Esophagus squamous epithelium (tissue), 5 donors: ENCODE data around the gene MYBPC3. TPM values are rescaled to one million over a fixed set of nuclear protein-coding genes. Genes with fewer than 3 reads are reported as not detected.

Experiments used
- DNase-seq: peaks from one replicate; lab custom pipeline; 2025; lab: John Stamatoyannopoulos, UW
- H3K27ac ChIP-seq, 4 donors: fragments of 200-600 bp; sonication (generic); one replicate each; pipeline ENCODE4 v1.5.1; 2016 to 2019; ENCODE audit warnings: mild to moderate bottlenecking in 1 of 4
- H3K27me3 ChIP-seq, 4 donors: fragments of 200-600 bp; sonication (generic); 1 replicate in 3 of 4; 2 replicates in 1 of 4; pipeline versions ENCODE4 v1.5.1 to v1.6.0; 2017 to 2021; ENCODE audit warnings: antibody characterized with exemption in 1 of 4
- H3K36me3 ChIP-seq, 3 donors: fragments of 200-600 bp; sonication (generic); one replicate each; pipeline ENCODE4 v1.5.1; 2016 to 2019
- H3K4me1 ChIP-seq, 3 donors: fragments of 200-600 bp; sonication (generic); one replicate each; pipeline ENCODE4 v1.5.1; 2017 to 2019
- H3K4me3 ChIP-seq, 4 donors: fragments of 200-600 bp; sonication (generic); 1 replicate in 3 of 4; 2 replicates in 1 of 4; pipeline ENCODE4 v1.5.1; 2016 to 2019; ENCODE audit warnings: mild to moderate bottlenecking in 2 of 4, moderate library complexity in 1 of 4
- H3K9me3 ChIP-seq, 3 donors: fragments of 200-600 bp; sonication (generic); one replicate each; pipeline ENCODE4 v1.5.1; 2016 to 2019
- POLR2A ChIP-seq, 4 donors: fragments of 450-650 bp; IDR thresholded peaks; one replicate each; pipeline ENCODE4 v1.6.1; 2017; ENCODE audit warnings: antibody characterized with exemption in 4 of 4, mild to moderate bottlenecking in 4 of 4, moderate library complexity in 3 of 4
- WGBS, 2 donors: methylation state at CpG; one replicate each; pipeline ENCODE4 v1.1.5; 2018; 5-methylcytosine and 5-hydroxymethylcytosine counted together
- intact Hi-C: fragments of 100-400 bp; cut with DNase I; formaldehyde crosslinking; loops from one replicate; pipeline ENCODE4 v1.15.0; 2022
- total RNA-seq, 4 donors: library from RNA; depleted of rRNA; stranded (reverse); fragments of >200 nt; gene quantifications; one replicate each; pipeline ENCODE4 v1.1.0, GENCODE V29; 2016
- TF ChIP-seq, protein P1 (sequence below), 6 experiments: fragments of 450-650 bp in 4 of 6; fragments of 200-600 bp in 2 of 6; sonication (generic) in 2 of 6; IDR thresholded peaks; one replicate each; pipeline ENCODE4 v1.5.1; 2016 to 2019; ENCODE audit warnings: antibody characterized with exemption in 6 of 6, mild to moderate bottlenecking in 4 of 6, moderate library complexity in 4 of 6
- donor health status: DM: yes; HTN: yes; CAD: no.

MYBPC3 gene
- total RNA-seq, 4 donors from 2014 or later, result 0.08 TPM; not detected in 3

DNA sequence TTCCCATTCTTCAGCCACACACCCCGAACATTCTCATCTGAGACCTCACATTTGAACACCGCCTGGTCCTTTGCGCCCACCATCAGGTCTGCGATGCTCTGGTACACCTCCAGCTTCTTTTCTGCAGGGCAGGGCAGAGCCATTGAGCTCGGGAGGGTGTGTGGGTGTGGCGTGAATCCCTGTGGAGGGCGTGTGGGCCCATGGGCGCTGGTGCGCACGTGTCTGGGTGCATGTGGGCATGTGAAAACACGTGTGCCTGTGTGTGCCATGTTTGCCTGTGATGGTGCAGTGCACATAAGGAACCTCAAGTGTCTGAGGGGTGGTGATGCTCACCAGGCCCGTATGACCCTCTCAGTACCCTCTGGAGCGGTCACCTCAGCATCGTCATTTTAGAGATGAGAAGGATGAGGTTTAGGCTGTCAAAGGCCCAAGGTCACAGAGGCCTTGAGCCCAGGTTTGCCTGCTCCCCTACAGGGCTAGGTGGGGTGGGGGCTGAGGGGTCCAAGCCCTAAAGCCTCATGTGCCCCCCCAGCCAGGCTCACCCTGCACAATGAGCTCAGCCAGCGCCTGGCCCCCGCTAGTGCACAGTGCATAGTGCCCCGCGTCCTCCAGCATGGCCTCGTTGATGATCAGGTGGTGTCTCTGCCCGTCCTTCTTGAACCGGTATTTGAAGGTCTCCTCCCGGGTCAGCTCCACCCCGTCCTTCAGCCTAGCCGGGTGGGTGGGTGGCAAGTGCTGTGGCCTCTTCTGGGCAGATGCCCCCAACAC is 10.3 kb downstream of the MYBPC3 start:
- Histone ChIP-seq H3K36me3 (no peaks in the 10 kb centered on the region), H3K27me3 (peaks cover 0 to 11% (median 0%) of the 10 kb centered on the region in 4 donors), H3K9me3 (no peaks in the 10 kb centered on the region), H3K27ac (no peak overlapping the region), H3K4me3 (no peak overlapping the region), H3K4me1 (no peaks in the 10 kb centered on the region)
- 78 to 92% methylated on average over 7 to 19 of the region's 24 CpGs for WGBS, 2 donors
- DNase-seq, result no peak
- no peak for TF ChIP-seq POLR2A (IDR thresholded peaks at IDR 0.05)
- TF ChIP-seq, protein P1, sequence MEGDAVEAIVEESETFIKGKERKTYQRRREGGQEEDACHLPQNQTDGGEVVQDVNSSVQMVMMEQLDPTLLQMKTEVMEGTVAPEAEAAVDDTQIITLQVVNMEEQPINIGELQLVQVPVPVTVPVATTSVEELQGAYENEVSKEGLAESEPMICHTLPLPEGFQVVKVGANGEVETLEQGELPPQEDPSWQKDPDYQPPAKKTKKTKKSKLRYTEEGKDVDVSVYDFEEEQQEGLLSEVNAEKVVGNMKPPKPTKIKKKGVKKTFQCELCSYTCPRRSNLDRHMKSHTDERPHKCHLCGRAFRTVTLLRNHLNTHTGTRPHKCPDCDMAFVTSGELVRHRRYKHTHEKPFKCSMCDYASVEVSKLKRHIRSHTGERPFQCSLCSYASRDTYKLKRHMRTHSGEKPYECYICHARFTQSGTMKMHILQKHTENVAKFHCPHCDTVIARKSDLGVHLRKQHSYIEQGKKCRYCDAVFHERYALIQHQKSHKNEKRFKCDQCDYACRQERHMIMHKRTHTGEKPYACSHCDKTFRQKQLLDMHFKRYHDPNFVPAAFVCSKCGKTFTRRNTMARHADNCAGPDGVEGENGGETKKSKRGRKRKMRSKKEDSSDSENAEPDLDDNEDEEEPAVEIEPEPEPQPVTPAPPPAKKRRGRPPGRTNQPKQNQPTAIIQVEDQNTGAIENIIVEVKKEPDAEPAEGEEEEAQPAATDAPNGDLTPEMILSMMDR (IDR thresholded peaks at IDR 0.05), result no peak
- intact Hi-C loops, result loop anchor here (10.0 kb wide), 1 partner anchor 457 kb away; no protein-coding TSS in a partner anchor

DNA sequence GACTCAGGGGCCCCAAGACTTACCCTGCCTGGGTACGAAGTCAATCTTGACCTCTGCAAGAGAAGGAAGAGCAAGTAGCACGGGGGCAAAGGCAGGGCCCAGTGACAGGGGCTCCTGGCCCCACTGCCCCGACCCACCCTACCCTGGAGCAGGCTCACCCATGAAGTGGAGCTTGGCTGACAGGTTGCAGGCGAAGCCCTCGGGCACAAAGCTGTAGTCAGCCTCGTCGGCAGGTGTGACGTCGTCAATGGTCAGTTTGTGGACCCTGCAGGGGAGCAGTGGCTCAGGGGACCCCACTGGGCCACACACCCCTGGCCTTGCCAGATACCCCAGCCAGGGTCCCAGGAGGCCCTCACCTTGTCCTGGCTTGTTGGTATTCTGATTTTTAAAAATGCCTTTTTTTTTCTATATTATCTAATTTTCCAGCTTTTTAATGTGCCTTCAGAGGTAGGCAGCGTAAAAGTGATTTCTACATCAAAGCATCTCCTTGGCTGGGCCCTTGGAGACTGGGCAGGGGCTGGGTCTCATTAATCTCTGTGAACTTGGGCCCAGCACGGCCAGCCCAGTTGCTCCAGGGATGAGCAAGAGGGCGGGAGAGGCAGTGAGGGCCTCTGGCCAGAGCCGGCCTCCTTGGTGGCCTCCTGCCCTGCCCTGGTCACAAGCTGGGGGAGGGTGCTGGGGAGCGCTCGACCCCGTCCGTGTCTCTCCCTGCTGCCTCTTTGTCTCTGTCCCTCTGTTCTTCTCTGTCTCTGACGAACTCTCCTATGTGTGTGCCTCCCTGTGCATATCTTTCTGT is 11.3 kb downstream of the MYBPC3 start:
- 58 to 68% methylated on average over 6 to 8 of the region's 18 CpGs for WGBS, 2 donors
- H3K27ac ChIP-seq, result no peak overlapping the region
- H3K9me3 ChIP-seq, result no peaks in the 10 kb centered on the region
- no peak overlapping the region for H3K4me3 ChIP-seq
- intact Hi-C loops, result loop anchor here (10.0 kb wide), 1 partner anchor 456 kb away; no protein-coding TSS in a partner anchor
- H3K36me3 ChIP-seq, result no peaks in the 10 kb centered on the region
- peaks cover 0 to 8% (median 0%) of the 10 kb centered on the region in 4 donors for H3K27me3 ChIP-seq
- no peak for DNase-seq
- no peaks in the 10 kb centered on the region for H3K4me1 ChIP-seq
- TF ChIP-seq, protein P1 (IDR thresholded peaks at IDR 0.05), result no peak
- no peak for TF ChIP-seq POLR2A (IDR thresholded peaks at IDR 0.05)

DNA sequence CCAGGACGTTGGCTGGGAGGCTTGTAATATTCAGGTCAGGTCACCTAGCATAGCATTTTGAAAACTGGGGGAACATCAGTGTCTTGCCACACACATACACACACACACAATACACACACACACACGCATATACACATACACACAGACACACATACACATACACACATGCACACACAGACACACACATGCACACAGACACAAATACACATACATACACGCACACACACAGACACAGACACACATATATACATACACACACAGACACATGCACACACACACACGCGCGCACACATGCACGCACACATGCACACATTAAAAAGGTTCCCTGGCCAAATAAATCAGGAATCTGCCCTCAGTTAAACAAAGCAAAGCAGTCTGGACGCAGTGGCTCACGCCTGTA is 12.5 kb downstream of the MYBPC3 start:
- TF ChIP-seq, protein P1 (IDR thresholded peaks at IDR 0.05), result no peak
- TF ChIP-seq POLR2A (IDR thresholded peaks at IDR 0.05), result no peak
- 84 to 86% methylated on average over 6 to 9 of the region's 9 CpGs for WGBS, 2 donors
- intact Hi-C loops, result loop anchor here (10.0 kb wide), 1 partner anchor 455 kb away; no protein-coding TSS in a partner anchor
- H3K9me3 ChIP-seq, result no peaks in the 10 kb centered on the region
- no peak overlapping the region for H3K4me3 ChIP-seq
- no peaks in the 10 kb centered on the region for H3K4me1 ChIP-seq
- no peak overlapping the region for H3K27ac ChIP-seq
- H3K36me3 ChIP-seq, result no peaks in the 10 kb centered on the region
- H3K27me3 ChIP-seq, result peaks cover 0 to 4% (median 0%) of the 10 kb centered on the region in 4 donors
- DNase-seq, result no peak

DNA sequence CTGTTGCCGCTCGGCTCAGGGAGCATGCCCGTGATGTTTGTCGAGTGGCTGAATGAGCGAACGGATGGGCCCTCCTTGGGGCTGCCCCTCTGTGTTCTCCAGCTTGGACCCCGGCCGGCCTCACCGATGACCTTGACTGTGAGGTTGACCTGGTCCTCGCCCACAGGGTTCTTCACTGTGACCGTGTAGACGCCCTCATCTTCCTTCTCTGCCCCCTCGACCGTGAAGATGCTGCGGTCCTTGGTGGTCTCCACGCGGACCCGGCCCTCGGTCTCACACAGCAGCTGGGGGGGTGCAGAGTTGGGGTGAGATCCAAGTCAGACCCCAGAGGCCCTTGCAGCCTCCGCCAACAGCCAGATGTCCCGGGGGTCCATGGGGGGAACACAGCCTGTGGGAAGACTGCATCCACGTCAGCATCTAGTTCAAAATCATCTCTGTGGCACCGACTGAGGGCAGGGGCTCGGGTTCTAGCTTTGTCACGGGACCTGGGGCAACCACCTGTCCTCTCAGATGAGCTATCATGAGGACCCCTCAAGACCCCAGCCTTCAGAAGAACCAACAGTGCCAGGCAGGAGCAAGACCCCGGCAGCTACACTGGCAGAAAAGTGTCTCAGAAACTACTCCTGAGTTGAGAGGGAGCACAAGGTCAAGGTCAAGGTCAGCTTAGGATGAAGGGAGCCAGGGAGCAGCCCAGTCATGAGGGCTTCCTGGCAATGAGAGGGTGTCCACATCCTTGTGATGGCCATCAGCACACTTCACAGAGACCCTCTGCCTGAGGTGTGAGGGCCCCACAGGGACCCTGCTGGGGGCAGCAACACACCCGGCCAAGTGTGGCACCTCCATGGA is 13.9 kb downstream of the MYBPC3 start:
- no peak for DNase-seq
- H3K27ac ChIP-seq, result no peak overlapping the region
- WGBS, 2 donors, result 85 to 92% methylated on average over 11 to 14 of the region's 27 CpGs
- no peaks in the 10 kb centered on the region for H3K4me1 ChIP-seq
- no peak overlapping the region for H3K4me3 ChIP-seq
- H3K36me3 ChIP-seq, result no peaks in the 10 kb centered on the region
- H3K9me3 ChIP-seq, result no peaks in the 10 kb centered on the region
- H3K27me3 ChIP-seq, result peaks cover 0 to 4% (median 0%) of the 10 kb centered on the region in 4 donors
- intact Hi-C loops, result no loop called here
- TF ChIP-seq, protein P1 (IDR thresholded peaks at IDR 0.05), result no peak
- TF ChIP-seq POLR2A (IDR thresholded peaks at IDR 0.05), result no peak
